Stimulated activated CD8-positive, alpha-beta memory T cell treated with anti-CD3 and anti-CD28 coated beads, Interleukin-2, amount 100 ng/mL, for 1 hour (primary cell): ENCODE results near the gene TTR.

Experiments used
- DNase-seq, 2 donors: peaks; one replicate each; pipeline ENCODE4 v3.0.0-alpha.2; 2020; ENCODE audit warnings: low read depth in 2 of 2

TTR gene

GRCh38 chr18:31616586-31616985 is 24.9 kb downstream of the TTR start:
- no peak for DNase-seq

GRCh38 chr18:31617031-31617717 is 25.5 kb downstream of the TTR start:
- no peak for DNase-seq

- DNase-seq = no peak
Measured at GRCh38 chr18:31618801-31619200, 27.1 kb downstream of the TTR start.

- DNase-seq = no peak
Measured at GRCh38 chr18:31619291-31619690, 27.6 kb downstream of the TTR start.

GRCh38 chr18:31624892-31625640 is 33.4 kb downstream of the TTR start:
- DNase-seq = no peak

GRCh38 chr18:31626409-31626808 is 34.7 kb downstream of the TTR start:
- DNase-seq = no peak

- no peak for DNase-seq
Measured at GRCh38 chr18:31630549-31630948, 38.9 kb downstream of the TTR start.

- no peak for DNase-seq
Measured at GRCh38 chr18:31631526-31631925, 39.8 kb downstream of the TTR start.

GRCh38 chr18:31632356-31632755 is 40.7 kb downstream of the TTR start:
- no peak for DNase-seq

- no peak for DNase-seq
Measured at GRCh38 chr18:31633392-31634330, 42.0 kb downstream of the TTR start.

GRCh38 chr18:31634331-31634713 is 42.6 kb downstream of the TTR start:
- DNase-seq = no peak

GRCh38 chr18:31636387-31636786 is 44.7 kb downstream of the TTR start:
- DNase-seq = no peak

GRCh38 chr18:31637445-31637844 is 45.8 kb downstream of the TTR start:
- DNase-seq = no peak

- DNase-seq = no peak
Measured at GRCh38 chr18:31643003-31643402, 51.3 kb downstream of the TTR start.

- no peak for DNase-seq
Measured at GRCh38 chr18:31645411-31645810, 53.7 kb downstream of the TTR start.

- no peak for DNase-seq
Measured at GRCh38 chr18:31646332-31647126, 54.9 kb downstream of the TTR start.

GRCh38 chr18:31647127-31647753 is 55.6 kb downstream of the TTR start:
- no peak for DNase-seq
